Amniotic stem cell (primary cell): Measurements from ENCODE around the gene SPATS2L.

ENCODE experiments used
- DNase-seq: peaks from one replicate; lab custom pipeline; 2025; lab: John Stamatoyannopoulos, UW

SPATS2L gene

GRCh38 chr2:200297989-200298388 lies 8.5 kb upstream of the SPATS2L start:
- DNase-seq, result no peak

GRCh38 chr2:200298816-200299215 lies 7.7 kb upstream of the SPATS2L start:
- DNase-seq, result no peak

- DNase-seq, result no peak
Measured at GRCh38 chr2:200300065-200300464, 6.4 kb upstream of the SPATS2L start.

GRCh38 chr2:200300638-200301314 lies 5.7 kb upstream of the SPATS2L start:
- no peak for DNase-seq

- no peak for DNase-seq
Measured at GRCh38 chr2:200301953-200302858, 4.3 kb upstream of the SPATS2L start.

GRCh38 chr2:200302940-200303727 lies 3.4 kb upstream of the SPATS2L start:
- DNase-seq, result no peak

- DNase-seq, result no peak
Measured at GRCh38 chr2:200305797-200306195, 697 bp upstream of the SPATS2L start.

GRCh38 chr2:200306931-200307723 lies 634 bp downstream of the SPATS2L start:
- no peak for DNase-seq

GRCh38 chr2:200307724-200308545 lies 1.4 kb downstream of the SPATS2L start:
- no peak for DNase-seq

- no peak for DNase-seq
Measured at GRCh38 chr2:200308546-200309295, 2.2 kb downstream of the SPATS2L start.

GRCh38 chr2:200309296-200310049 lies 3.0 kb downstream of the SPATS2L start:
- DNase-seq, result no peak

GRCh38 chr2:200310545-200310971 lies 4.1 kb downstream of the SPATS2L start:
- no peak for DNase-seq

- no peak for DNase-seq
Measured at GRCh38 chr2:200311139-200311538, 4.6 kb downstream of the SPATS2L start.

GRCh38 chr2:200314976-200315567 lies 8.6 kb downstream of the SPATS2L start:
- DNase-seq, result no peak

- no peak for DNase-seq
Measured at GRCh38 chr2:200317975-200318374, 11.5 kb downstream of the SPATS2L start.

- no peak for DNase-seq
Measured at GRCh38 chr2:200318940-200319435, 12.5 kb downstream of the SPATS2L start.

- DNase-seq, result no peak
Measured at GRCh38 chr2:200319548-200320337, 13.2 kb downstream of the SPATS2L start.

- DNase-seq, result no peak
Measured at GRCh38 chr2:200320344-200320743, 13.9 kb downstream of the SPATS2L start.
